Measurements from ENCODE around the gene TRIM8. TPM values are rescaled to one million over a fixed set of nuclear protein-coding genes. Genes with fewer than 3 reads are reported as not detected.

Gene TRIM8
- total RNA-seq, 2 donors from 2014 or later: 27.7 to 32.7 TPM

- peak overlapping the region; percentile 99 for H3K27ac ChIP-seq (ENCODE audit: low read depth, low read length)
- no peak for TF ChIP-seq CTCF (conservative IDR thresholded peaks at IDR 0.05)
- peaks cover 24% of the 10 kb centered on the region for H3K4me1 Mint-ChIP-seq
These were observed 3.4 kb downstream of the TRIM8 start for GRCh38 chr10:102647443-102648268.

GRCh38 chr10:102648269-102648888 is 4.1 kb downstream of the TRIM8 start:
- Histone ChIP-seq H3K9ac (ENCODE audit: extremely low read depth, low read length, poor library complexity, severe bottlenecking) (no peak overlapping the region), H3K4me3 (ENCODE audit: low read length) (no peak overlapping the region), H3K36me3 (ENCODE audit: control insufficient read depth, insufficient read depth, low read length) (peaks cover 7% of the 10 kb centered on the region), H3K9me3 (ENCODE audit: control insufficient read depth, low read length) (no peaks in the 10 kb centered on the region), H3K27ac (ENCODE audit: low read depth, low read length) (peak overlapping the region; percentile 99), H3K4me1 (ENCODE audit: control insufficient read depth, insufficient read depth, low read length) (peaks cover 23% of the 10 kb centered on the region), H3K27me3 (ENCODE audit: control insufficient read depth, insufficient read depth, low read length, poor library complexity, severe bottlenecking) (no peaks in the 10 kb centered on the region)
- whole genome bisulfite sequencing, 2 experiments (ENCODE audit: insufficient coverage in 1 of 2, insufficient read length in 1 of 2): 87 to 92% methylated on average over 8 to 12 of the region's 12 CpGs
- DNase-seq: no peak
- Mint-ChIP-seq H3K4me1 (peaks cover 24% of the 10 kb centered on the region), H3K27ac (peak overlapping the region; percentile 77), H3K36me3 (ENCODE audit: low read depth) (peaks cover 11% of the 10 kb centered on the region), H3K27me3 (ENCODE audit: insufficient read depth) (no peaks in the 10 kb centered on the region), H3K4me3 (no peak overlapping the region), H3K9me3 (no peaks in the 10 kb centered on the region)
- TF ChIP-seq CTCF (conservative IDR thresholded peaks at IDR 0.05): no peak

More at GRCh38 chr10:102647443-102648268, 3.4 kb downstream of the TRIM8 start:
- H3K27me3 ChIP-seq (ENCODE audit: control insufficient read depth, insufficient read depth, low read length, poor library complexity, severe bottlenecking): no peaks in the 10 kb centered on the region
- 90 to 100% methylated on average over 4 to 7 of the region's 7 CpGs for WGBS, 2 experiments (ENCODE audit: insufficient coverage in 1 of 2, insufficient read length in 1 of 2)
- Mint-ChIP-seq H3K9me3 (no peaks in the 10 kb centered on the region), H3K4me3 (no peak overlapping the region), H3K27ac (no peak overlapping the region), H3K36me3 (ENCODE audit: low read depth) (peaks cover 5% of the 10 kb centered on the region), H3K27me3 (ENCODE audit: insufficient read depth) (no peaks in the 10 kb centered on the region)
- H3K36me3 ChIP-seq (ENCODE audit: control insufficient read depth, insufficient read depth, low read length): peaks cover 6% of the 10 kb centered on the region
- no peak for DNase-seq
- no peak overlapping the region for H3K9ac ChIP-seq (ENCODE audit: extremely low read depth, low read length, poor library complexity, severe bottlenecking)
- H3K9me3 ChIP-seq (ENCODE audit: control insufficient read depth, low read length): no peaks in the 10 kb centered on the region
- H3K4me1 ChIP-seq (ENCODE audit: control insufficient read depth, insufficient read depth, low read length): peaks cover 23% of the 10 kb centered on the region
- no peak overlapping the region for H3K4me3 ChIP-seq (ENCODE audit: low read length)

GRCh38 chr10:102648889-102649796 is 4.9 kb downstream of the TRIM8 start:
- Mint-ChIP-seq H3K4me1 (peaks cover 24% of the 10 kb centered on the region), H3K27me3 (ENCODE audit: insufficient read depth) (no peaks in the 10 kb centered on the region), H3K27ac (peak overlapping the region; percentile 77), H3K9me3 (no peaks in the 10 kb centered on the region), H3K4me3 (no peak overlapping the region), H3K36me3 (ENCODE audit: low read depth) (peaks cover 13% of the 10 kb centered on the region)
- H3K27ac ChIP-seq (ENCODE audit: low read depth, low read length): peak overlapping the region; percentile 99
- H3K9me3 ChIP-seq (ENCODE audit: control insufficient read depth, low read length): no peaks in the 10 kb centered on the region
- peaks cover 23% of the 10 kb centered on the region for H3K4me1 ChIP-seq (ENCODE audit: control insufficient read depth, insufficient read depth, low read length)
- no peak overlapping the region for H3K4me3 ChIP-seq (ENCODE audit: low read length)
- 71 to 72% methylated on average over 11 to 25 of the region's 25 CpGs for WGBS, 2 experiments (ENCODE audit: insufficient coverage in 1 of 2, insufficient read length in 1 of 2)
- TF ChIP-seq CTCF (conservative IDR thresholded peaks at IDR 0.05): no peak
- peaks cover 12% of the 10 kb centered on the region for H3K36me3 ChIP-seq (ENCODE audit: control insufficient read depth, insufficient read depth, low read length)
- no peaks in the 10 kb centered on the region for H3K27me3 ChIP-seq (ENCODE audit: control insufficient read depth, insufficient read depth, low read length, poor library complexity, severe bottlenecking)
- DNase-seq: no peak
- H3K9ac ChIP-seq (ENCODE audit: extremely low read depth, low read length, poor library complexity, severe bottlenecking): peak overlapping the region; percentile 5

Data from endodermal cell (in vitro differentiated cells).